ENCODE measurements around the gene CNR1. TPM values are rescaled to one million over a fixed set of nuclear protein-coding genes. Genes with fewer than 3 reads are reported as not detected.

CNR1 gene
- total RNA-seq, 3 donors from 2014 or later: 3.5 to 17.3 (median 4.1) TPM

DNA sequence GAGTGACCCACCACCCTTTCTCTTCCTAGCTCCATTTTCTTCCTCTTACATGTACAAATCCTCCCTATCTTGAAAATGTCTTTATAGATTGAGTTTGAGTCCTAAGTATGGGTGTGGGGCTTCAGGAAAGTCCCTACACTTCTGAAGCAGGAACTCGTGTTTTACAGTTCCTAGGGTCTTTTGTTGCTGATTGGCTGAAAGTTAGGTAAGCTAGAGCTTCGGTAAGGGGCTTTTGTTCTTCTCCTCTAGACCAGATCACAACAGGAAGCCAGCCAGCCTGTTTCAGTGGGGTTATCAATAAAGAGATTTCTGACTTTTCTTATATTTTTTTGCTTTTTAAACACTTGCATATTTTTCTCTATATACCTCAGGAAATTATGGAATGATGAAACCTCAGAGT is 51.3 kb downstream of the CNR1 start:
- no peak overlapping the region for H3K4me3 ChIP-seq
- intact Hi-C loops (cut with DNase I, micrococcal nuclease): no loop called here
- H3K9me3 ChIP-seq: no peaks in the 10 kb centered on the region
- H3K4me1 ChIP-seq (ENCODE audit: low read depth): no peaks in the 10 kb centered on the region
- ATAC-seq: no peak
- no peak for DNase-seq
- H3K36me3 ChIP-seq (ENCODE audit: low read depth): no peaks in the 10 kb centered on the region
- TF ChIP-seq CTCF (IDR thresholded peaks at IDR 0.05): no peak

- ATAC-seq (no peak), DNase-seq (no peak)
- no peak for TF ChIP-seq CTCF (IDR thresholded peaks at IDR 0.05)
- no peaks in the 10 kb centered on the region for H3K36me3 ChIP-seq (ENCODE audit: low read depth)
- H3K4me1 ChIP-seq (ENCODE audit: low read depth): no peaks in the 10 kb centered on the region
- no peak overlapping the region for H3K4me3 ChIP-seq
- no peaks in the 10 kb centered on the region for H3K9me3 ChIP-seq
- intact Hi-C loops (cut with DNase I, micrococcal nuclease): no loop called here
Observed at GRCh38 chr6:88111991-88112390, 54.2 kb downstream of the CNR1 start.

DNA sequence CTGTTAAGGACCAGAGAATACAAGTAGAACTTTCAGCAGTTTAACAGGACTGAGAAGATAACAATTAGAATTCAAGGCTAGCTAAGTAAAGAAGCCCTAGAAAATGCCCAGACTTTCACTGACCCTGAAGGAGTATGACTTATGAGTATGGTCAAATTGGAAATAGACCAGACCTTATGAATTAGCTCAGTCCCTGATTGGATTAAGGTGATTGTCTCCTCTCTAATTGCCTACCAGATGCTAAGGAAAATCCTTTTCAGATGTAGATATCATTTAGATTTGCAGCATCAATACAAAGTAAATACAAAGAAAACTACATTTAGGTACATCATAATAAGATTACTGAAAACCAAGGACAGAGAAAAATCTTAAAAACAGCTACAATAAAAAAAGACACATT is 58.9 kb downstream of the CNR1 start:
- intact Hi-C loops (cut with DNase I, micrococcal nuclease): no loop called here
- Histone ChIP-seq H3K4me3 (no peak overlapping the region), H3K9me3 (no peaks in the 10 kb centered on the region), H3K36me3 (ENCODE audit: low read depth) (no peaks in the 10 kb centered on the region), H3K4me1 (ENCODE audit: low read depth) (no peaks in the 10 kb centered on the region)
- no peak for ATAC-seq
- no peak for DNase-seq
- no peak for TF ChIP-seq CTCF (IDR thresholded peaks at IDR 0.05)

DNA sequence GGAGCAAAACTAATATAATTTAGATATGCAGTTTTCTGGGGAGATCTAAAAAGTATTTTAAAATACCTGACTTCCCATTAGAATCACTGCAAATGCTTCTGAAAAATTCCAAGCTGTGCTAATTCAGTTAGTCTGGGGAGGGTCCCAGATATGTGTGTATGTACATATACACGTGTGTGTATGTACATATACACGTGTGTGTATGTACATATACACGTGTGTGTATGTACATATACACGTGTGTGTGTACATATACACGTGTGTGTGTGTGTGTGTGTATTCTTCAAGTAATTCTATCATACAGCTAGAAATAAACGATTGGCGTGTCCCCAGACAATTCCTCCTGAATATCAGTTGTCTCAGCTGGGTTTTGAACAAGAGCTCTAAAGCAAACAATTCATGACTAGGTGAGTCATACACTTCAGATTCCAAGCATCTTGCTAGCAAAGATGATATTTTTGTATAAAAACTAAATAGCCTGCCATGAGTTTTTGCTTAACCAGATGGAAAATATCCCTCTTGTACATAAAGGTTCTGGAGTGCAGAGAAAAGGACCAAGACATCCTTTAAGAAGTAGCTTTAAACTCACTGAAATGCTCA is 60.3 kb downstream of the CNR1 start:
- Histone ChIP-seq H3K4me3 (no peak overlapping the region), H3K36me3 (ENCODE audit: low read depth) (no peaks in the 10 kb centered on the region), H3K9me3 (no peaks in the 10 kb centered on the region), H3K4me1 (ENCODE audit: low read depth) (no peaks in the 10 kb centered on the region)
- ATAC-seq (no peak), DNase-seq (no peak)
- no peak for TF ChIP-seq CTCF (IDR thresholded peaks at IDR 0.05)
- intact Hi-C loops (cut with DNase I, micrococcal nuclease): no loop called here

Other genes starting within 250 kb of the CNR1 start
- not detected for gene SPACA1, start 118.5 kb downstream of the CNR1 start, total RNA-seq